A549 (cell line): ENCODE measurements around the gene C5orf15. TPM values are rescaled to one million over a fixed set of nuclear protein-coding genes. Genes with fewer than 3 reads are reported as not detected.

ENCODE experiments used
- ATAC-seq, 2 experiments: fragments of 200-7000 bp in 1 of 2; fragments of >200 bp in 1 of 2; cut with Nextera tagmentation in 1 of 2; cut with Tn5 transposase in 1 of 2; 3 replicates each; pipeline versions ENCODE4 v1.8.0 to v1.9.1; 2018 to 2020; ENCODE audit warnings: mild to moderate bottlenecking in 1 of 2, moderate library complexity in 1 of 2
- CTCF ChIA-PET: fragments of 300-600 bp; sonication (Branson Sonifier 250); formaldehyde crosslinking; extraction: SDS; loops from one replicate; lab custom pipeline; 2021; ENCODE audit warnings: antibody characterized with exemption, inconsistent platforms; lab: Yijun Ruan, JAX
- POLR2A ChIA-PET: fragments of 350-600 bp; formaldehyde crosslinking; extraction: SDS; loops from one replicate; lab custom pipeline; 2021; ENCODE audit warnings: antibody characterized with exemption, inconsistent platforms; lab: Yijun Ruan, JAX
- DNase-seq, 2 experiments: peaks; one replicate each; pipeline versions ENCODE4 v3.0.0 to v3.0.0-alpha.2; 2011 to 2016; ENCODE audit warnings: low read depth in 1 of 2, low spot score in 1 of 2
- FAIRE-seq: peaks from 2 replicates; lab custom pipeline; 2011; peaks lifted over from hg19 to GRCh38; lab: Jason Lieb, UNC
- H3K27ac ChIP-seq, 2 experiments: fragments of >200 bp; sonication (Bioruptor Twin); formaldehyde crosslinking; 3 replicates each; pipeline ENCODE4 v1.5.1; 2016 to 2017
- H3K4me1 ChIP-seq: fragments of >200 bp; sonication (Bioruptor Twin); formaldehyde crosslinking; 3 replicates; pipeline ENCODE4 v1.6.1; 2016
- H3K4me2 ChIP-seq: fragments of >200 bp; sonication (Bioruptor Twin); formaldehyde crosslinking; 3 replicates; pipeline ENCODE4 v1.6.1; 2016
- H3K4me3 ChIP-seq: fragments of >200 bp; sonication (Bioruptor Twin); formaldehyde crosslinking; 3 replicates; pipeline ENCODE4 v1.5.1; 2016
- H3K9me3 ChIP-seq: fragments of >200 bp; sonication (Bioruptor Twin); formaldehyde crosslinking; 3 replicates; pipeline ENCODE4 v1.6.1; 2016
- CBX8 ChIP-seq: fragments of 200-600 bp; sonication (generic); IDR thresholded peaks from 2 replicates; pipeline ENCODE4 v1.6.1; 2016
- EHMT2 ChIP-seq: fragments of 200-600 bp; sonication (generic); IDR thresholded peaks from 2 replicates; pipeline ENCODE4 v1.6.1; 2016; ENCODE audit warnings: antibody characterized with exemption, low read depth, mild to moderate bottlenecking, moderate library complexity
- FOSB ChIP-seq: fragments of 250-450 bp; sonication (Bioruptor Pico); IDR thresholded peaks from 2 replicates; pipeline ENCODE4 v1.5.0; 2020; ENCODE audit warnings: mild to moderate bottlenecking, moderate library complexity
- FOXS1 ChIP-seq: fragments of 250-450 bp; sonication (Bioruptor Pico); IDR thresholded peaks from 2 replicates; pipeline ENCODE4 v1.5.0; 2020; ENCODE audit warnings: mild to moderate bottlenecking, moderate library complexity
- HOXA7 ChIP-seq: fragments of 250-450 bp; sonication (Bioruptor Pico); IDR thresholded peaks from 2 replicates; pipeline ENCODE4 v1.5.0; 2020; ENCODE audit warnings: mild to moderate bottlenecking, moderate library complexity
- KDM1A ChIP-seq: fragments of 200-600 bp; sonication (generic); IDR thresholded peaks from 2 replicates; pipeline ENCODE4 v1.6.1; 2016; ENCODE audit warnings: low read depth, mild to moderate bottlenecking
- KDM5A ChIP-seq: fragments of 200-600 bp; sonication (generic); IDR thresholded peaks from 2 replicates; pipeline ENCODE4 v1.6.1; 2016; ENCODE audit warnings: antibody characterized with exemption, mild to moderate bottlenecking
- MAFK ChIP-seq: fragments of 450-650 bp; IDR thresholded peaks from 2 replicates; pipeline ENCODE4 v1.6.1; 2014; ENCODE audit not compliant: partially characterized antibody
- MAX ChIP-seq: IDR thresholded peaks from 2 replicates; pipeline ENCODE4 v1.6.1; 2012
- MAZ ChIP-seq: fragments of 150-350 bp; IDR thresholded peaks from 2 replicates; pipeline ENCODE4 v1.6.1; 2014; ENCODE audit warnings: antibody characterized with exemption, low read depth, low read length, borderline replicate concordance
- NFE2L2 ChIP-seq: fragments of 150-350 bp; conservative IDR thresholded peaks from 2 replicates; pipeline ENCODE4 v1.6.1; 2014; ENCODE audit warnings: low read length
- POLR2AphosphoS2 ChIP-seq: conservative IDR thresholded peaks from 2 replicates; pipeline ENCODE4 v1.6.1; 2012; ENCODE audit warnings: low read length, improper control_type of control experiment, inconsistent platforms
- RCOR1 ChIP-seq: fragments of 150-350 bp; IDR thresholded peaks from 2 replicates; pipeline ENCODE4 v1.6.1; 2014; ENCODE audit warnings: antibody characterized with exemption, low read length, low read depth
- REST ChIP-seq: fragments of 200-600 bp; sonication (generic); IDR thresholded peaks from 2 replicates; pipeline ENCODE4 v1.6.1; 2016; ENCODE audit warnings: antibody characterized with exemption, mild to moderate bottlenecking, moderate library complexity
- RFX5 ChIP-seq: fragments of 450-650 bp; IDR thresholded peaks from 2 replicates; pipeline ENCODE4 v1.7.1; 2014; ENCODE audit warnings: antibody characterized with exemption, mild to moderate bottlenecking, moderate library complexity
- RNF2 ChIP-seq: fragments of 200-600 bp; sonication (generic); IDR thresholded peaks from 2 replicates; pipeline ENCODE4 v1.6.1; 2016; ENCODE audit warnings: low read depth, mild to moderate bottlenecking, antibody characterized with exemption, moderate library complexity, borderline replicate concordance
- TFCP2L1 ChIP-seq: fragments of 250-450 bp; sonication (Bioruptor Pico); IDR thresholded peaks from 2 replicates; pipeline ENCODE4 v1.5.0; 2021; ENCODE audit warnings: mild to moderate bottlenecking
- ZC3H11A ChIP-seq: fragments of 450-650 bp; IDR thresholded peaks from 2 replicates; pipeline ENCODE4 v1.6.1; 2014; ENCODE audit warnings: antibody characterized with exemption, mild to moderate bottlenecking
- WGBS: methylation state at CpG from one replicate; pipeline ENCODE4 v1.1.6; 2017; ENCODE audit errors: missing lambda C conversion rate; 5-methylcytosine and 5-hydroxymethylcytosine counted together
- polyA plus RNA-seq, 4 experiments: library from polyadenylated mRNA; depleted of rRNA in 3 of 4; stranded (reverse); fragments of >200 nt; fragmentation: RNase III in 1 of 4; extraction: RNeasy Plus Mini Kit Qiagen cat#74134 plus additional on column Dnase treatment in 1 of 4; gene quantifications; 2 replicates in 3 of 4; 3 replicates in 1 of 4; pipeline ENCODE4 v1.2.3, GENCODE V29; 2011 to 2017
- TF ChIP-seq, protein P1 (sequence below): fragments of >200 bp; sonication (Bioruptor Twin); formaldehyde crosslinking; IDR thresholded peaks from 3 replicates; pipeline ENCODE4 v1.6.1; 2016

C5orf15 gene
- polyA plus RNA-seq, 2 of the 4 experiments (the other 2 are of a cell fraction) = 92.9 to 126 TPM

DNA sequence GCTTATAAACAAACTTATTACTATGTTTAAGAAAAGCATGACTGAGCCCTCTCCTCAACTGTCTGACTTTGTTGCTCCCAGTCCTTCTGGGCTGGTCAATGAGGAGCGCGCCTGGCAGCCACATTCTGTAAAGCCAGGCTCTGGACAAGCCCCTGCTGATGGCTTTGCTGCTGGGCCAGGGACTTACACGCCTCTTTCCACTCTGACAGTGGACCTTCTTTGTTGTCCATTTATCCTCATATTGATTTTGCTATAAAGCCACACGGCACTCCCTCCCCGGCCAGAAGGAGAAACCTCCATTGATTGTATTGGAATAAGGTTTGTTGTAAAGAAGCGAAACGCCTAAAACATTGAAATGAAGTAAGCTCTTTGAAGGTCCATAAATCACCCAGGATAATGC is 50.6 kb downstream of the C5orf15 start:
- DNase-seq = no peak
- TF ChIP-seq NFE2L2 = no peak
- TF ChIP-seq FOSB (CRISPR knock-in tag) = no peak
- ChIA-PET POLR2A (no interaction called here), CTCF (interaction anchor here (0.8 to 1.5 kb wide), 2 partner anchors 14 to 1507 kb away, joined by 3 to 4 read pairs; no protein-coding TSS in a partner anchor)
- Histone ChIP-seq H3K4me1 (no peaks in the 10 kb centered on the region), H3K4me2 (no peak overlapping the region), H3K9me3 (no peaks in the 10 kb centered on the region), H3K4me3 (no peak overlapping the region), H3K27ac (no peak overlapping the region)
- FAIRE-seq = no peak
- no peak for ATAC-seq
- 84% methylated on average over 7 of the region's 7 CpGs for WGBS

DNA sequence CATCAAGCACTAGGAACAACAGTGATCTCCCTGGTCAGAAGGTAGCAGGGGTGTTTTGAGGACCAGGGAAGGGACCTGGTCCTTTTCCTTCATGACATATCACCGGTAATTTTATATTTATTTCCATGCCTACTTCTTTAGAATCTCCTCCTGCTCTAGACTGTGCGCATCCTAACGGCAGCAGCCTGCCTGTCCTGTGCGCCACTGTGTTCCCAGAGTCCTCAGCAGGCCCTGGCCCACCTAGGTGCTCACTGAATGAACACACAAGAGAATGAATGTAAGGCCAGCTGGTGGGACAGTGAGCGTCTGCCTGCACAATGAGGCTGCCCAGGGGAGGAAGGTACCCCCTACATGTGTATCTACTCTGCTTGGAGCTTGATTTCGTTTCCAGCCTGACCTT is 51.5 kb downstream of the C5orf15 start:
- ATAC-seq = no peak; a peak in 1 of 6 replicates
- Histone ChIP-seq H3K4me3 (no peak overlapping the region), H3K4me1 (no peaks in the 10 kb centered on the region), H3K27ac (no peak overlapping the region), H3K4me2 (no peak overlapping the region), H3K9me3 (no peaks in the 10 kb centered on the region)
- 60% methylated on average over 6 of the region's 6 CpGs for WGBS
- CTCF ChIA-PET = interaction anchor here (0.8 to 1.5 kb wide), 2 partner anchors 13 to 1506 kb away, joined by 3 to 4 read pairs; no protein-coding TSS in a partner anchor
- POLR2A ChIA-PET = interaction anchor here (0.6 kb wide), 1 partner anchor 21 kb away, joined by 7 read pairs; no protein-coding TSS in a partner anchor
- no peak for TF ChIP-seq MAX
- no peak for TF ChIP-seq REST
- no peak for TF ChIP-seq EHMT2
- no peak for TF ChIP-seq KDM5A
- TF ChIP-seq, all 56 proteins: peak for 0
- DNase-seq = no peak
- no peak for FAIRE-seq

GRCh38 chr5:133916479-133916878 is 51.9 kb downstream of the C5orf15 start:
- H3K4me1 ChIP-seq = no peaks in the 10 kb centered on the region
- ATAC-seq (no peak), DNase-seq (no peak), FAIRE-seq (no peak)
- H3K27ac ChIP-seq = no peak overlapping the region
- TF ChIP-seq POLR2AphosphoS2 = no peak
- no peak for TF ChIP-seq HOXA7 (CRISPR knock-in tag)
- no peak for TF ChIP-seq MAFK
- no peak for TF ChIP-seq REST
- TF ChIP-seq NFE2L2 = no peak
- TF ChIP-seq MAZ = no peak
- TF ChIP-seq FOXS1 (CRISPR knock-in tag) = no peak
- TF ChIP-seq CBX8 = no peak
- no peak for TF ChIP-seq KDM5A
- TF ChIP-seq RNF2 = no peak
- TF ChIP-seq, protein P1, sequence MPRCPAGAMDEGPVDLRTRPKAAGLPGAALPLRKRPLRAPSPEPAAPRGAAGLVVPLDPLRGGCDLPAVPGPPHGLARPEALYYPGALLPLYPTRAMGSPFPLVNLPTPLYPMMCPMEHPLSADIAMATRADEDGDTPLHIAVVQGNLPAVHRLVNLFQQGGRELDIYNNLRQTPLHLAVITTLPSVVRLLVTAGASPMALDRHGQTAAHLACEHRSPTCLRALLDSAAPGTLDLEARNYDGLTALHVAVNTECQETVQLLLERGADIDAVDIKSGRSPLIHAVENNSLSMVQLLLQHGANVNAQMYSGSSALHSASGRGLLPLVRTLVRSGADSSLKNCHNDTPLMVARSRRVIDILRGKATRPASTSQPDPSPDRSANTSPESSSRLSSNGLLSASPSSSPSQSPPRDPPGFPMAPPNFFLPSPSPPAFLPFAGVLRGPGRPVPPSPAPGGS = no peak
- TF ChIP-seq RCOR1 = no peak
- TF ChIP-seq ZC3H11A = no peak
- TF ChIP-seq KDM1A = no peak
- no peak for TF ChIP-seq TFCP2L1 (CRISPR knock-in tag)
- TF ChIP-seq RFX5 = no peak
- no peak overlapping the region for H3K4me3 ChIP-seq
- POLR2A ChIA-PET = no interaction called here
- CTCF ChIA-PET = no interaction called here
- H3K9me3 ChIP-seq = no peaks in the 10 kb centered on the region
- 25% methylated on average over 1 of the region's 1 CpG for WGBS
- no peak overlapping the region for H3K4me2 ChIP-seq
